HG03571 (cell line): ENCODE results near the gene PKDCC.

Experiments
- ATAC-seq: cut with Tn5 transposase; IDR thresholded peaks from one replicate; pipeline ENCODE4 v1.9.1; 2021; ENCODE audit not compliant: unreplicated experiment

PKDCC gene

DNA sequence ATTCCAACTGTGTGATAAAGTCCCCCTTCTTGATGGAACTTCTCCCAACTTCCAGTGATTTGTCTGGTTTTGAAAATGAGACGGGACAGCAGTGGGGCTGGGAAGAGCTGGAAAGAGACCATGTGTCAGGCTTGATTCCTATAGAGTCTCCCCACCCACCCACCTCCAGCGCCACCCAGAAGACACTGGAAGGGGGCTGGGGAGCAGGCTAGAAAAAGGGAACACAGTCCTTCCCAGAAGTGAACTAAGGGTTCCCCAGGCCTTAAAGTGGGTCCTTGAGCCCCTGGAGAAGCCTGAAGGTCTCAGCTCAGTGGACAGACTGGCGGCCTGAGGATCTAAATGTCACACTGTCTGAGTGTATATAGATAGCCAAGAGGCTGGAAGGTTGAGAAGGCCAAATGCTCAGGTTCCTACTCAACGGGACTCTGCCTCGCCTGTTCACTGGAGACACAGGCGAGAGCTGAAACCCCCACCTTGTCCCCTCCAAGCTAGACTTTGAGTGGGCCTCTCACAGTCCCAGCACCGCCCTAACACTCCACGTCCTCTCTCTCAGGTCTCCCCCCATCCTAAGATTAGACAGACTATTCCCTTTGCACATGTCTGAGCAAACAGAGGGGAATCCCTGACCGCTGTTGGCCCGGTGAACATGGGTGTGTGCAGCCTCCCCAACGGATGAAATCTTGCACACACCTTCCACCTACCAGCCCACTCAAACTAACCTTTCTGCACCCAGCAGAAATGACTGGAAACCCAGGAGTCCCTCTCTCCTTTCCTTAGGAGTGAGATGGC is 1.6 kb downstream of the PKDCC start:
- ATAC-seq = no peak

DNA sequence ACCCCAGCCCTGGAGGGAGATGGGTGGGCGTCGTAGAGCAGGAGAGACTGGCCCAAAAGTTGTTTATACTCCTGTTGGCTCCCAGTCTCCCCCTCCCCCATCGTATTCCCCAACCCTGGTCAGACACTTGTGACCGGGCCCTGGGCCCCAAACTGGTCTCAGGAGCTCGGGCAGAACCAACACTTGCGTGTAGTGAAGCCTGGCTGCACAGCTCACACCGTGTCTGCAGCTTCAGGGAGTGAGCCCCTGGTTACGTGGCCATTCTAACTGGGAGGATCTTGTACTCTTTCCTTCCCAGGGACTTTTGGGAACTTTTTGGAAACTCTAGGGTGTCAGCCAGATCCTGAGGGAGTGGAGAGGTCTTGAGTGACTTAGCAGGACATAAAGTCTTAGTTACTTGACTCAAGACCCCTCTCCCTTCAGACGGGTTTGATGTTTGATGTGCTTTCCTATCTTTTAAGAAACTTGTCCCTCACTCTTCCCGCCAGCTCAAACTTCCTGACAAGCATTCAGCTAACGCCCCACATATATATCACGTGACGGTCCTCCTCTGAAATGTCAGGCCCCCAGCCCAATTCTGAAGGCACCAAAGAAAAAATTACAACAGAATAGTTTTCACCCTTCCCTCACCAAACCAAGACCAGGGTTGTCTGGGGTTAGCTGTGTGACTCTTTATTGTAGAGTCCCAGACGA is 2.3 kb downstream of the PKDCC start:
- no peak for ATAC-seq

DNA sequence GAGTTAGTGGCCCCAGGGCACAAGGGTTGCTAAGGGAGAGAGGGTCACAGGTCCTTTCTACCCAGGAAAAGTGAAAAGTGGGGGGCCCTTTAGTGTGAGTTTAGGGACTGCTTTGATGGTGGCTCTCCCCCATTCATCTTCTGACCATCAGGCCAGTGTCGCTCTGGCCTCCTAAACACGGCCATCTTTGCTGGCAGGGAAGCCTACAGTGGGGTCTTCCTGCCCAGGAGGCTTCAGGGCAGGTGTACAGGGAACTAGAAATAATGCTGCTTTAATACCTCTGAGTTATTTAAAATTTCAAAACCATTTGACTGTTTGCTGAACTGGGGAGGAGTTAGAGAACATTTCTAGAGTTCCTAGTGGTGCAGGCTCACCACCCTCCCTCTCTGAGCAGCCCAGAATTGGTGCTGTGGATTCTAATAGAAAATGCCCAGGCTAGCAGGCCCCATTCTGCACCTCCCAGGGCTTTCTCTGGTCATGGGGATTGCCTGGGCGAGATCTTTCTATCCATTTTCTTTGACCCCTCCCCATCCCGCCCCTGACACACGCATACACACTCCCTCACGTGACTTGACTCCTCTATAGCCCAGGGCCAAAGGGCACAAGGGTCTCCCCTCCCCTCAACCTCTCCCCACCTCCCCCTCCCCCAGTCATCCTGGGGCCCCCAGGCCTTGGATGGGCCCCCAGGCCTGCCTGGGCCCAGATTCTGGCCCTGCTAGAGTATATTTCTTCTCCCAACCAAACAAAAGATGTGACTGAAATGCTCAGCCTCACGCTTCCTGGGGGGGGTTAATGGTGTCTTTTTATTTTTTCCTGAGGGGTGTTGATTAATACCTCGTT is 3.1 kb downstream of the PKDCC start:
- ATAC-seq = no peak

DNA sequence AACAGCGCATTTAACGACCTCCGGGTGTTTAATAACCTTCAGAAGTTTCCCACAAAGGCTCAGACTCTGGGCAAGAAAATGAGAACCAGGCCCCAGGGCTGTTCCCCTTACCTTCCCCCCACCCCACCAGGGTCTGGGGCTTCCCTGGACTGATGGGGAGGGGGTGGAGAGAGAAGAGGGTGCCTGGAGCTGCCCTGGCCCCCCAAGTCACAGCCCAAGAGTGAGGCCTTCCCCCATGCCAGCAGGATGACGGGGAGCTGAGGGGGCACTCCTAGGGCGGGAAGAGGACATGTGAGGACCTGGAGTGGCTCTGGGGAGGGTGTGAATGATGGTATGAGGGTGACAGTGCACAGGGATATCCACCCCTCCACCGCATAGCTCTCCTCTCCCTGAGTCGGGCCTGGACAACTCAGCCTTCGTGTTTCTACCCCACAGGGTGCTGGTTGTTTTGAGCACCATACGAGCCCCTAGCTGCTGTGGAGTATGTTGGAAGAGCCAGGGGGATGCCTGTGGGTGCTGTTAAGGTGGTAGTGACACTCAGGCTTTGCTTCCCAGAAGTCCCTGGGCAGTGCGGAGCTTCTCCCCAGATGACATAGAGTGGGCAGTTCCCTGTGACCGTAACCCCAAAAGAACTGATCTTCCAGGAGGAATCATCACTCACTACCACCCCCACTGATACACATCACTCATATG is 3.9 kb downstream of the PKDCC start:
- ATAC-seq = no peak

DNA sequence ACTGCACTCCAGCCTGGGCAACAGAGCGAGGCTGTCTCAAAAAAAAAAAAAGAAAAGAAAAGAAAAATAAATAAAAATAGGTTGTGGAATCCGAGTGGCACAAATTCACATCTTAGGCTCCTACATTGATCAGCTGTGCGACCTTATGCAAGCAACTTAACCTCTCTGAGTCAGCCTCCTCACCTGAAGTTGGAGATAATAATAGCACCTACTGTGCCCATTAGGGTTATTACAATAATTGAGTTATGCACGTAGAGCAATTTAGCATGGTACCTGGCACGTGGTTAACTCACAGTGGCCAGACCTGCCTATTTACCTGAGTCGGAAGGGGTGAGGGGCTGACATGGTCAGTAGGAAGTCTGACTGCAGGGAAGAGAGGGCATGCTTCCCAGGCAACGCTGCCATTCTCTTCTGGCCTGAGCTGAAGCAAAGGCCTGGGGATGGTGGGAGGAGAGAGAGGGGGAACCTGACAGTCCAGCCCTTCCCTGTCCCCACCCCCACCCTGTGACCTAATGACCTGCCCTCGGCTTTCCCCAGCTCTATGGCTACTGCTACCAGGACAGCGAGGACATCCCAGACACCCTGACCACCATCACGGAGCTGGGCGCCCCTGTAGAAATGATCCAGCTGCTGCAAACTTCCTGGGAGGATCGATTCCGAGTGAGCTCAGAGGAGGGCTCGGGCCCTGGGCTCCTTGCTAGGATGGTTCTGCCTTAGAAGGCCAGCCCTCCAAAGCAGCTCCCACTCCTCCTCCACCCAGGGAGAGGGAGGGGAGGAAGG is 5.1 kb downstream of the PKDCC start:
- ATAC-seq = no peak

DNA sequence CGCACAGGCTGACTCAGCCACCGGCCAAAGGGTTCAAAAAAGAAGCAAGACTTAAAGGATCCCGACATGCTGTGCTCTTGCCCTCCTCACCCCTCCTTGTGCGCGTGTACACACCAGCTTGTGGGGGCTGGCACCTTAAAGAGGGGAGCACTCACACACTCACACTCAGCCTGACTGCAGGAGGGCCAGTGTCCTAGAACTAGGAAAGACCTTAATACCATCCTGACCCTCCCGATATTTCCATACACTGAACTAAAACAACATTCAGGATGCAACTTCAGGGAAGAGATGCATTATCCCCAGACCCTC is 5.6 kb downstream of the PKDCC start:
- no peak for ATAC-seq

DNA sequence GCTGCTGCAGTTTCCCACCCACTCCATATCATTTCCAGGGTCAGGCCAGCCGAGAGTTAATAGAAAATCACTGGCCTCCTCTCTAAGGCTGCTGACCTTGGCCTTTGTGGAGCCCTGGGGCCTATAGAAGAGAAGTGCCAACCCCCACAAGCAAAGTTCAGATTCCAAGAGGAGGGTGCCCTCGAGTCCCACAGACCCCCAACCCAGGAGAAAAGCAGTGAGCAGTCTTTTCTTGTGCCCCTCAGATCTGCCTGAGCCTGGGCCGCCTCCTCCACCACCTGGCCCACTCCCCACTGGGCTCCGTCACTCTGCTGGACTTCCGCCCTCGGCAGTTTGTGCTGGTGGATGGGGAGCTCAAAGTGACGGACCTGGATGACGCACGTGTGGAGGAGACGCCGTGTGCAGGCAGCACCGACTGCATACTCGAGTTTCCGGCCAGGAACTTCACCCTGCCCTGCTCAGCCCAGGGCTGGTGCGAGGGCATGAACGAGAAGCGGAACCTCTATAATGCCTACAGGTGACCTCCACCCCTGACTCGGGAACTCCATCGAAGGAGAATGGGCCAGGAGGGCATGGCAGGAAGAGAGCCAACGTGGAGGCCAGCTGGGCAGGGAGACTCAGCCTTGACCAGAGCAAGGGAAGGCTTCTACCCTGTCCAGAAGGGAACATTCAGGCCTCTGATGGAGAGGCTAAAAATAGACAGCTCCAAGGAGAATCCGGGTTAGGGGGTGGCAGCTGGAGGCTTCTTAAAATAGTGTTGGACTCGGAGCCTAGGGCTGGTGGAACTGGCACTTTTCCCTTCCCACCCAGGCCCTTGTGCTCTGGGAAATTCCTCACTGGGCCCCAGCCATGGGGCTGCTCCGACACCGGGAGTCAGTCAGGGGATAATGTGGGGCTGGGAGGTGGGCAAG is 6.2 kb downstream of the PKDCC start:
- no peak for ATAC-seq

DNA sequence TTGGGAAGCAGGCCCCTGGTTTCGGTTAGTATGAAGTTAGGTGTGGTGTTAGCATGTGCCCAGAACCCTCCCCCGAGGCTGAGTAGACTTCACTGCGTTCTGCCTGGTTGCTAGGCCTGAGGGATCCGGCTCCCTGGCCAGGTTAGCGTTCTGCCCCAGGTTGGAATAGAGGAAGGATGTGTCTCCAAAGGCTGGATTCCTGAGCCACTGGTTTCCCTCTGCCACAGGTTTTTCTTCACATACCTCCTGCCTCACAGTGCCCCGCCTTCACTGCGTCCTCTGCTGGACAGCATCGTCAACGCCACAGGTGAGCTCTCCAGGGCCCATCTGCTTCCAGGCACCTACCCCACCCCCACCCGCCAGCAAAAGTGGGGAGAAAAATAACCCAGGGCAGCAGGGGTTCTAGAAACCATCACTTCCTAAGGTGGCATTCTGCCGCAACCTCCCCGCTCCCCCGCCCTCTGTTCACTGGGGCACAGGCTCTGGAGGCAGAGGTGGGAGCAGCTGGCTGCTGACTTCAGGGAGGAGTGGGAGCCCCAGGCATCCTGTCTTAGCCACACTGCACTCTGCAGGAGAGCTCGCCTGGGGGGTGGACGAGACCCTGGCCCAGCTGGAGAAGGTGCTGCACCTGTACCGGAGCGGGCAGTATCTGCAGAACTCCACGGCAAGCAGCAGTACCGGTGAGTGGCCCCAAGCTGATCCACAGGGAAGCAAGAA is 7.1 kb downstream of the PKDCC start:
- ATAC-seq = no peak

DNA sequence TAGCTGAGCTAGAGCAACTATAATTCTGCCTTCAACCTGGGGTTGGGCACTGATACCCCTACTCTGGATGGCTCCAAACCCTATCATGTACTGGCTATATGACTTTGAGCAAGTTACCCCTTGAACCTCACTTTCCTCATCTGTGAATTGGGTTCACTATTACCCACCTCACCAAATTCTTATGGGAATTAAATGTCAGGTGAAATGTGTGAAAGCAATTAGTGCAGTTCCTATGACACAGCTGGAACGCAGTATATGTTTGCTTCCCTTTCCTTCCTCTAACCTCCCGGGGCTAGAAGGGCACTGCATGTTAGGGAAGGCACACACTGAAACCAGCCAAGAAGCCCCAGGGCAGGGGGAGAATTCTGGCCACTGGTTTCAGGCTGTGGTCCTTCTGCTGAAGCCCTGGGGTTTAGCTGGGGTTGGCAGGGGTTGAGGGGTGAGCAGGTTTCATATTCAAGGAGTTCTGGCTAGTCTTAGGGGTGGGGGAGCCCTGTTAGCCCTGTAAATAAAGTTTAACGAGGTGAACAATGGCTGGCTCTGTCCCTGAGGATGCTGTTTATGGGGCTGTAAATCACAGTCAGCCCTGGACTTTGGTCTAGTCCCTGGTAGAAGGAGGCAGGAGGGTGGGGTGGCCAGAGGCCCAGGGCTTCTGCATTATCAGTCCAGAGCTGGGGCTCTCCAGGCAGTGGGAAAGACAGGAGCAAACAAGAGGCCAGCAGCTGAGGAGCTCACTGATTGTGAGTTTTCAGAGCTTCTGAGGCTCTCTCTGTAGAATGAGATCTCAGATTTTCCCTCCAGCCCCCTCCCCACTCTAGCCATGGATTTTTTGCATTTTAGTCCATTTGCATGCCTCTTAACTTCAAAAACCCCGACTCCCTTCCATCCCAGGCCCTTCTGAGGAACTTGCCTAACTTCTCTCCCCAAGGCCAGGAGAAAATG is 8.0 kb downstream of the PKDCC start:
- no peak for ATAC-seq

DNA sequence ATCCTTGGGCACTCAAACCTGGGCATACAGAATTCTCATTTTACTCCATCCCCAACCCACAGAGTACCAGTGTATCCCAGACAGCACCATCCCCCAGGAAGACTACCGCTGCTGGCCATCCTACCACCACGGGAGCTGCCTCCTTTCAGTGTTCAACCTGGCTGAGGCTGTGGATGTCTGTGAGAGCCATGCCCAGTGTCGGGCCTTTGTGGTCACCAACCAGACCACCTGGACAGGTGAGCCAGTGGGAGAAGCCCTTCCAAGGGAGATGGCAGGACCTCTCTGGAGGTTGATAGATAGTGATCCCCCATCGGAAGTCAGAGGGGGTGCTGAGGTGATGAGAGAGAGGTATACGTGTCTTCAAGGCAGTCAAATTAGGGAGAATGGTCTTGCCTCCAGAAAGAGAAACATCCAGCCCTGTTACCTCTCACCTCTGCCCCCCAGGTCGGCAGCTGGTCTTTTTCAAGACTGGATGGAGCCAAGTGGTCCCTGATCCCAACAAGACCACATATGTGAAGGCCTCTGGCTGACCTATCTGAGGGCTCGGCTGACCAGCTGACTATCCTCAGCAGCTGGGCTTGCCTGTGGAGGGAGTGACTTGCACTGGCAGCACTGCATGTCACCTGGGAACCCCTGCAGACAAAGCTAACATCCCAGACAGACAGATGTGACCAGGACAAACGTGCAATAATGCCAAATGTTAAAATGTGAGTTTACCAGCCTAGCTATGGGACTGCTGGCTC is 9.5 kb downstream of the PKDCC start:
- no peak for ATAC-seq

DNA sequence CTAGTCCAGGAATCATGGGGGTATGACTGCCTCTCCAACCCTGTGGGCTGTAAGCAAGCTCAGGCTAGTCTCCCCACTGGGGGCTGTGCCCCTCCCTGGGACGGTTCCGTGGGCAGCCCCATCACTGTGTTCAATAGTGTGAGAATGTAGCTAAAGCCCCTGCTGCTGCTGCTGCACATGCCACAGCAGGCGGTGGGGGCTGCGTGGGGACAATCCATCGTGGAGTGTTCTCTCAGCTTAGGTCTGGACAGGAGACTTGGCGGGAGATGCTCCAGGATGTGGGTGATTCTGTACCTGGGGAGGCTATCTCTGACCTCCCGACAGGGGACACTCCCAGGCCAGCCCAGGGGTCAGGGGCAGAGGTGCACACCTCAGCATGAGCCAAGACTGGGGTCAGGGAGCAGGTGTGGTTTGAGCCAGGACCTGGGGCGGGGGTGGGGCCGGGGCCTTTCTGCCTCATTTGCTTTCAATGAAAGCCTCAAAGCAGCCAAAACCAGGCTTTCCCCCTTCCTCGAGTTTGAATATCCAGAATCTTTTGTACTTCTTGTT is 10.2 kb downstream of the PKDCC start:
- no peak for ATAC-seq

DNA sequence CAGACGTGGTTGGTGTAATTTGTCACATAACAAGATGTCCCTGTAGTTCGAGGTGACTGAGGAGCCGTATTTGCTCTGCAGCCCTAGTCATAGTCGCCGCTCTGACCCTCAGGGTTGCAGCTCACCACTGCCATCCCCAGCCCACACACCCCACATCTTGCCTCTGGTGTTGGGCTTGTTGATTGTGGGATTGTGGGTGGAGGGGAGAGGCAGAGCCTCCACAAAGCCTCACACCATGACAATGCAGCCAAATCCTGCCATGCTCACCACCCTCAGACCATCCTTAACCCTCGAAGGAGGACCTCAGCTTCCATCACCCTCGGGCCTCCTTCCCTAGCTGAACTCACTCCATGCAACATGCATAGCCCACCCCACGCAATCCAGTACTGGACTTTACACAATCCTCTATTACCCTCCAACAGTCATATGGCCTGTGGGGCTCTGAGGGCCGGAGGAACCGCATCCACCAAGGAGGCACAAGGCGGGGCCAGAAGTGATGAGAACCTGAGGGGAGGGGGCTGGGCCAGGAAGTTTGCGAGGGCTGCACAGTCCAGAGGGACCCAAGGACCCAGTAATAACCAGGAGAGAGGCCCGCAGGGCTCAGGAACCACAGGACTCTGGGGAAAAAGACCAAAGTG is 11.6 kb downstream of the PKDCC start:
- ATAC-seq = no peak

DNA sequence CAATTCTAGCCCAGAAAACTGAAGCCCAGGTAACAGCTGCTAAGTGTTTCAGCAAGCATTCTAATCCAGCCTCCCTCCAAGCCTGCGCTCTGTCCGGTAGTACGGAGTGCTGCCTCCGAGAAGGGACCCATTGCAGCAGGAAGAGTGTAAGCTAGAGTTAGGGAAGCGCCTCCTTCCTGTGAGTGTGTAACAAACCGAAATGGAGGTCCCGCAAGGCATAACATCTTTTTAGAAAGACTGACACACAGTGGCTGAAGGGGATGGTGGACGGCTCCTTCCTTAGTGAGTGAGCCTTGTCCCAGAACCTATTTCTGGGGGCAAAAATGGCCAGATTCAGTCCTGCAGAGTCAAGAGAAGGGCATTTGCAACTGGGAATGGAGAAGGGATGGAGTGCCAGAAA is 12.2 kb downstream of the PKDCC start:
- ATAC-seq = no peak

DNA sequence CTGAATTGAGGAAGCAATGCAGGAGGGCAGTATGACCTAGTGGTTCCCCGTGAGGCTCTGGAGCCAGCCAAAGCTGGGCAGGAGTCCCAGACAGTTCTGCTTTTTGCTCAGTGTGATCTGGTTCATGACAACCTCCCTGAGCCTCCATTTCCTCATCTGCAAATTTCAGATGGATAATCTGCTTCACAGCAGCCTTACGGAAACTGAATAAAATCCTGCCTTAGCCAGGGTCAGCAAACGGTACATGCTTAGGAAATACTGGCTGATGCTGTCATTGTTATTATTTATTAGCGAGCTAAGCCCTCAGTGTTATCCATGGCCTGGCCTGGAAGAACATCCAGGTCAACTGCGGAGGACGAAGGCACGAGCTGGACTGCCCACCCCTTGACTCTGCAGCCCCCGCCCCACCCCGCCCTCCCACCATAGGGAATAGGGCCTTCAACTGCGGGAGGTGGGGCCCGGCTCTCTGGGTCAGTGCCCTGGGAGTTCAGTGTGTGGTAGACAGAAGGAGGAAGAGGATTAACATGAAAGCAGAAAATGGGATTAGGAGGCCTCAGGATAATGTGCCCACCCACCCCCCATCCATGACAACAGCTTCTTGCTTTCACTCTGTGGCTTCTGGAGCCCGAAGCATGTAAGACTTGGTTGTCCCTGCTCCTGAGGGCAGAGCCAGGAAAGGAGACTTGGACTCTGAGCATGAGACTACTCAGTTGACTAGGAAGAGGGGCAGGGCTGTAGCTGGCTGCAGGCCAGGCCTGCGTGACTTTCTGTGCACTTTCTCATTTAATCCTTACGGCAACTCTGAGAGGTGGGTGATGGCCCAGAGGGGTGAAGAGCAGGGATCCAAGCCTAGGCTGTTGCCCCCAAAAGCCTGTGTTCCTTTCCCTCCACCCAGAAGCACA is 13.1 kb downstream of the PKDCC start:
- no peak for ATAC-seq

DNA sequence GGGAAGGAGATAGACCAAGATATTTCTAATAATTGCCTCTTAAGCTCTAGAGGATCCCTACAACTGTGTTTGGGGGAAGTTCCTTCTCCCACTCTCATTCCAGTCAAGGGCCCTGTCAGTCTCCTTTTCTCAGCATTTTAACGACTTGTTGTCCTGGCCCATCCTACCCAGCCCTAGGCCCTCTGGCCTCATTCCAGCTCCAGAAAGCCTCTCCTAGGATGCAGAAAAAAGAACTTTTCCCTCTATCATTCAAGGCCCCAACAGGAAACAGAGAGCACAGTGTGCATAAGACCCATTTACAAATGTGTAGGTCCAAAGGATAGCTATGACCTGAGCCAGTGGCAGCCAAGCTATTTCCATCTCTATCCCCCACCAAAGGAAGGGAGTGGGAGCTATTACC is 14.0 kb downstream of the PKDCC start:
- no peak for ATAC-seq
